Tongue (tissue), 2 donors: ENCODE results near the gene FAM181B. TPM values are rescaled to one million over a fixed set of nuclear protein-coding genes. Genes with fewer than 3 reads are reported as not detected.
"Not testable (repeated sequence)": the region's sequence is repeated elsewhere in the genome, so short reads cannot be mapped to it uniquely, and the experiment has no call there.

Experiments used
- DNase-seq: peaks from one replicate; pipeline ENCODE4 v3.0.0-alpha.2; 2015
- total RNA-seq: library from RNA; depleted of rRNA; stranded (reverse); fragments of >200 nt; gene quantifications from one replicate; pipeline ENCODE4 v1.2.3, GENCODE V29; 2014

The FAM181B gene
- total RNA-seq, 1 donor from 2014 or later: 1.9 TPM

DNA sequence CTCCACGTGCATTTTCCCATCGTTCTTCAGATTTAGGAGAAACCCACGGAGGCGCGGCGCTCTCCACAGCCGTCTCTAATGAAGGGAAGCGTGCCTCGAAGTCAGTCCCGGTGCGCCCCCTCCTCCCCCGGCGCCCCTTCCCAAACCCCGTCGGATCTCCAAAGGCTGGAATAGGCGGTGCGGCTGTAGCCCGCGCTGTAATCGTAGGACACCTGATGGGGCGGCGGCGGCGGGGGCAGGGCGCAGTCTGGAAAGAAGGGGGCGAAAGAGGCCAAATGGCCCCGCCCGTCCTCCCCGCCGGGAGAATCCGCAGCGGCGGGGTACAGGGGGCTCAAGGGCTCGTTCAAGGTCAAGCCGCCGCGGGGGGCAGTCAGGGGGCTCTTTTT, 1.3 kb downstream of the FAM181B start:
- DNase-seq: no peak

DNA sequence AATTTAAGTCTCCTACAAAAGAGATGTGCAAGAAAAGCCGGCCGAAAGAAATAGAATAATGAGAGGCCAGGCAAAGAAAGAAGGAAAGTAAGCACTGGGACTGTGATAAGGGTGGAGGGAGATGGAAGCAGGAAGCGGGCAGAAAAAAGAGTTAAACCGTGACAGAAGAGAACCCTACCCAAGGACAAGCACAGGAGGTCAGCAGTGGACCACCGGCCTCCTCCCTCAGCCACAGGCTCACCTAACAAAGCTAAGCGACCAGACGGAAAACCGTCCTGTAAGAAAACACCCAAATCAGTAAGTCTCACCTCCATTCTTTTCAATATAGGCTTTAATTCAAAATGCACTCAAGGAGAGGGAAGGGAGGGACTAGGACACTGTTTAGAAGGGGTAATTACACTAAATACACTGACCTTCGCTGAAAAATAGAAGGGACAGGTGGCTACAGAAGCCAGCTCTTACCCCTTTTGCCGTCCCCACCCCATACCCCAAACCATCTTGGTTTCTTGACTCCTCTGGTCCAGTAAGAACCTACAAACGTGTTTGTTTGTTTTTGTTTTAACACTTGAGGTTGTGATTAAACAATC, 1.9 kb downstream of the FAM181B start:
- no peak for DNase-seq

DNA sequence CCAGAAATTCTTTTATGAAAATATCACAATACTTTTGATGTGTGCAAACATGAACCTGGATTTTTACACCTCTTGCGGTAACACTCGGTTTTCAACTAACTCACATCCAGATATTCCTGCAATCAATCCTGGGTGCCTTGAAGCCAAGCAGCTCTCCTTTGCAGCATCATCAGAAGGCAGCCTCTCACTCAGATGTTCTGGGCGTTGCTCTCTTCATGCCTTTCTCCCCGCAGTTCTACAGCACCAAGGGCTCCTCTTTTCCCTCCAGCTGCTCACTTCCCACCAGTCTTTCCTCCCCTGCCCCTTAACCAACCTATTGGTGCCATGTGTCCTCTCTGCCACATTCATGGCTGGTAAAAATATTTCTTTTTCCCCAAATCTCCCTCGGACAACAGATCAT, 2.9 kb downstream of the FAM181B start:
- no peak for DNase-seq

DNA sequence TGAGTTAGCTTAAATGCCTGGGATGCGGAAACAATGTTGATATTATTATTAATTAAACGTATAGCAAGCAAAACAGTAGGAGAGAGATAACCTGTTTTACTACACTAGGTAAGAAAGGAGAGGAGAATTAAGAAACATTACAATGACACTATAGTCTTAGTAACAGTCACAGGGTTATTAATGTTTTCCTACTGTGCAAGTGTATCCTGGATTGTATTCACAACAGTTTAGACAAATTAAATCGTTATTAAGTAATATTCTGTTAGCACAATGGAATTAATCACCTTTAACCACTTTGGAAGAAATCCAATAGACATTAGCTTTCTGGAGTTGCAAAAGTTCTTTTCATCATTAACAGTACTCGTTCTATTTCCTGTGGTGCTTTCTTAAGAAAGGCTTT, 3.4 kb downstream of the FAM181B start:
- DNase-seq: no peak

DNA sequence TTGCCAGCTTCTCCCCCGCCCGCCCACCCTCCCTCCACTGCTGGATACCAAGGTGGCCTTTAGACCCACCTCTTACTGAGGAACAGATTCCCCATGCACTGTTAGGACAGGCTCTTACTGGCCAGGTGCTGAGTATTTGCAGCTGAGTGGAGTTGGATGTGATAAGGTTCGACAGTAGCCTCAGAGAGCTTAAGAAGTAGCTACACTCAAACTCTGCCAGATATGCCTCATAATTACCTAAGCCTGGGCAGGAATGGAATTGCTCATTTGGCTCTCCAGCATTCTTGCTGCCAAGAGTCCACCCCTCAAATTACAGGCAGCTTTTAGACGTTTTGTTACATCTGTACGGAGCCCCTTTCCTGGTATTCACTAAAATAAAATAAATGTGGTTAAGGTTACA, 9.6 kb downstream of the FAM181B start:
- DNase-seq: no peak

DNA sequence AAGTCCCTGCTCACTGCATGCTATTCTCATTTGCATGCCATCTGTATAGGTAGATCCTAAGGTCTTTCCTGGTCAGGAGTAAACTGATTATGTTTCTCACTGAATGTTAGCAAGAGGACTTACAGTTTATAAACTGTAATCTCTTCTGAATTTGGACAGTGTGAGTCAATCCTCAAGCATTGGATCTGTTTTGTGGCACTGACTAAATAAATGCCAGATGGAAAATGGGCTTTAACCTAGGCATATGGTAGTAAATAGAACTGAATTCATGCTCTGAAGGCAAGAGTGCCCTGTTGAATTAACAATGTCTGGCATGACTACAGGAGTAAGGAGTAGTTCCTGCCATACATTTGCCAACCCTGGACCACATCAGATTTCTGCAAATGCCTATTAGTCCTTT, 11.4 kb downstream of the FAM181B start:
- no peak for DNase-seq

DNA sequence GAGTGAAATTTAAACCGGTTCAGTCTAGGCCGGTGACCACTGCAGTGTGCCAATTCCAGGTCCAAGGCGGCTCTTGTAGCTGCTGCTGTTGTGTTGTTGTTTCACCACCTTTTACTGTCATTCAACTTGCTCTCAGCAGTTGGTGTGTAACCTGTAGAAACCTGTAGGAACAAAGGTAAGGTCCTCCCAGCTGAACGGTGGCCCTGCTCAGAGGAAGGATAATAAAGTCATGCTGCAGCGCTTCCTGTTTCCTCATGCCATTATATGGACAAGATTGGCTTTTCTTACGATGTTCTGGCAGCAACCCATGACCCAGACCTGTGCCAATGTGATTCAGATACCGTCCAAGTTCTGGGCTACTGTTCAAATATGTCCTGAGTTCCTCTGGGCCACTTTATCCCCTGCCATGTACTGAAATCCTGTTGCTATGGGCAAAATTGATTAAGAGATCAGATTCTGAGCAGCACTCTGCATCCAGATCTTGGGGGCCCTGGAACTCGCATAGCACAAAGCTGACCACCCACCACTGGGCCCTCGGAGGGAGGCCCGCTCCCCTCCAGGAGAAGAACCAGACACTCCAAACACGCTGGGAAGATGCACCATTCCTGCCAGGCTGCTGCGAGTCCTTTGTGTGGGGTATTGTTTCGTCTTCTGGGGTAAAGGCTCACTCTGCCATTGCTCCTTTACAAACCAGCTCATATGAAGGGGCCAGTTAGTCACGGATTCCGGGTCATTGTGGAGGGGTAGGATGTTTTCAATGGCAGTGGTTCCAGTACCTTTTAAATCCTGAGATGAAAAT, 13.2 kb downstream of the FAM181B start:
- DNase-seq: no peak

DNA sequence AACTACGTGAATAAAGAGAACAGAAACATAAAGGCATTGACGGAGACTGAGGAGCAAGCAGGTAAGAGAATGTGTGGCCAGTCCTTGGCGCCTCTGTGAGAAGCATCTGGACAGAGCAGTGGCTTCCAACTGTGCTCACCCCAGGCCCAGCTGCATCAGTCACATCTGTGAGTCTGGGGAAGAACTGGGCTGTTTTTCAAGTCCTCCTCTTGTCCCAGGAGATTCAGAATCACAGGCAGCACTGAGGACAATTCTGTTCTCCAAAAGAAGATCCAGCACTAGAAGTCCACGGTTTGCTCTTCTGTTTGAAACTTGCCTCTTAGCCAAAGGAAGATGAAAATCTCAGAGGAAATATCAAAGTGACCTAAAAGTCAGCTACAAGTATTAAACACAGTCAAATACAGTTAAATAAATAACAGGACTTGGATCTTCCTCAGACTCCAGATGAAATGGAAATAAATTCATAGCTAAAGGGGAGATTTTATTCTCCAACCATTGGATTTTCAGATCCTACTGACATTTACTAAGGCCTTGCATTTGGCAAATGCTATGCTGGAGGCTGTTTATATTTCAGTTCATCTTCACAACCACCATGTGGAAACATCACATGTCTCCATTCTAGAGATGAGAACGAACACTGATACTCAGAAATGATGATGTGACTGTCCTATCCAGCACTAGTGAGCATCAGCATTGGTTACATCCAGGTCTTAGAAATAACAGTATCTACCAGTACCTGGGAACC, 14.1 kb downstream of the FAM181B start:
- peak; percentile 56 for DNase-seq

DNA sequence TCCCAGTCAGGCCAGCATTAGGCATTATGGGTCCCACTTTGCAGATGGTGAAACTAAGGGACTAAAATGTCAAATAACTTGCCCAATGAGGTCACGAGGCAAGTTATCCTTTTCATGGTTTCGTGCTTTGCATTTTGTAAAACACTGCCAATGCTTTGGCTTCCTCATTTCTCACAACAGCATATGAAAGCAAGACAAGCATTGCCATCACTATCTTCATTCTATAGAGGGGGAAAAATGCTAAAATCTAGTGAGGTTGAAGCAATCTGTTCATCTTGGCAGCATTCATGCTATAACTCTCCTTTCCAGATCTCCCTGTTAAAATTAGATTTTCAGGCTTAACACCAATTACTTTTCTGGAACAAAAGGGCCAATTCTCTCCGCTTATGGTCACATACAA, 14.8 kb downstream of the FAM181B start:
- DNase-seq: no peak

DNA sequence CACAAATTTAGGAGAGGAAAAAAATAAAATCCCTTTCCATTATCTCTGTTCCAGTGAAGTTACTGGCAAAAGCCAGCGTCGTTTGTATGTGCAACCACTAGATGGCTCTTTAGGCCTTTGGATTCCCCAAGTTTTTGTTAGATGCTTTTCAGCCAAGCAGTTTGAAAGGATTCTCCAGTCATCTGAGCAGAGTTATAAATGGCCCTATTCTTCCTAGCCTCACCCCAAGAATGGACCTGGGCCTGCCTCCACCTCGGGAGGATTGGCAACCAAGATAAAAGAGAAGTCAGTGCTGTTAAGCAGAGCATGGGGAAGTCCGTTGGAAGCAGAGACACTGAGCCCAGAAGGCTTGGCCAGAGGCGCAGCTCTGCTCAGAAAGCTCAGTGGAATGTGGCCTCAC, 15.4 kb downstream of the FAM181B start:
- DNase-seq: peak; percentile 68

DNA sequence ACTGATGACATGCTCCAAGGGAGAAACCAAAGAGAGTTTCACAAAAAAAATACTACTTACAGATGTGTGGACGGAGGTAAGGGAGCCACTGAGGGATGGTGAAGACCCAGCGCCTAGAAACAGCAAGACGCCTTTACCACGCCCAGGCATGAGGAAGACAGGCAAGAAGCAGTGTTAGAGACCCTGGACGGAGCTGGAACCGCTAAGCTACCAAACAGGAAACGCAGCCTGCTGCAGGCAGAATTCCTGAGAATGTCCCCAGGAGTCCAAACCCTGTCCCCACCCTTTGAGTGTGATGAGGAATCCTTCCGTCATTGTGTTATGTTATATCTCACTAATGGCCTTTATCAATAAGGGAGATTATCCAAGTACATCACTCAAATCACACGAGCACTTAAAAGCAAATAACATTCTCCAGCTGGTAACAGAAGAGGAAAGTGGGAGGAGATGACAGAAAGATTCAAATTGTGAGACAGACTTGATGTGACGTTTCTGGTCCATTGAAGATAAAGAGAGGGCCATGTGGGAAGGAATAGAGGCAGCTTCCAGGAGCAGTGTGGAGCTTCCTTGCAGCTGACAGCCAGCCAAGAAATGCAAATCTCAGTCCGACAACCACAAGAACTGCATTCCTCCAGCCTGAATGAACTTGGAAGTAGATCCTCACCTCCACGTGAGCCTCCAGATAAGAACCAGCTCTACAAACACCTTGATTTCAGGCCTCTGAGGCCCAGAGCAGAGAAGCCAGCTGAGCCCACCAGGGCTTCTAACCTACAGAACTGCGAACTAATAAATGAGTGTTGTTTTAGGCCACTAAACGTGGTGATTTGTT, 19.1 kb downstream of the FAM181B start:
- no peak for DNase-seq

DNA sequence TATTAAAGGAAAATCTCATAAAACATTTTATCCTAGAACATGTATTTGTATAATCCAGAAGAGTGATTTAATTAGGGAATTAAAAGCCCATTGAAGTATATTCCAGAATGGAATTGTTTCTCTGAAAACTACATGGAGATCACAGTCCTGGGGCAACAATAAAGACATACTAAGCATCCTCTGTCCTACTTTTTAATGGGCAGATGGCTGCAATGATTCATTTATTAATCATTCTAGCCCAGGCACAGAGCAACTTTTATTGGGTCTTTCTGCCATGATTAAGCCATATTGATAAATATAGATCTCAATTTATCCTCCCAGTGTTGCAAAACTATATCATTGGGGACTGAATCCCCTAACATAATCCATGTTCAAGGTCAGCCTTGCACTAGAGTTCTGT, 22.0 kb downstream of the FAM181B start:
- no peak for DNase-seq

DNA sequence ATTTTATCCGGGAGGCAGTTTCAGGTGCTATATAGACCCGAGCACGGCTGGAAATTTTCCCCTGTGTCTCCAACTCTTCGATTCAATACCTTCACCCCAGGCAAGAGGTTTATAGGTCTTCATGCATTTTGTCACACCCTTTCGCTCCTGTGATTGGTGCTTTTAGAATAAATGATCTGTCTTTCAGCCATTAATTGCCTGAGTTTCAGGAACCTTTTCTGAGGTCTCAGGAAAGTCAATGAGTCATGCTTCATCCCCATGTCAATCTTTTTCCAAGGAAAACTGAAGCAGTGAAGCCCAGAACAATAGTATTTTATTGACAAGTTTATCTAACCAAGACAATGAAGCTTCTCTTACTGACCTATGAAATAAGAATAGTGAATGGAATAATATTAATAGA, 29.9 kb downstream of the FAM181B start:
- no peak for DNase-seq

DNA sequence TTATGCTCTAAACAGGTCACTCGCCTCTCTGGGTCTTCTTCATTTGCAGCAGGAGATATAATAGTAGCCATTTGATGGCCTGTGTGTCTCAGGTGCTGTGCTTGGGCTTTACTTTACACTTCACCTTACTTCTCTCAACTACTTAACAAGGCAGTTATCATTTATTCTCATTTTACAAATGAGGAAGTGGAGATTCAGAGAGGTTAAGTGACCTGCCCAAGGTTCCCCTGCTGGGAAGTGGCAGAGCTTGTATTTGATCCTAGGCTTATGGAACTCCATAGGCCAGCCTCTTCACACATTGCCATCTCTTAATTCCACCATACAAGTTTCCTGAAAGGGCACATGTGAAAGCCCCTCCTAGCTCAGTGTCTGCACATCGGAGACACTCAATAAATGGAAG, 30.4 kb downstream of the FAM181B start:
- no peak for DNase-seq

DNA sequence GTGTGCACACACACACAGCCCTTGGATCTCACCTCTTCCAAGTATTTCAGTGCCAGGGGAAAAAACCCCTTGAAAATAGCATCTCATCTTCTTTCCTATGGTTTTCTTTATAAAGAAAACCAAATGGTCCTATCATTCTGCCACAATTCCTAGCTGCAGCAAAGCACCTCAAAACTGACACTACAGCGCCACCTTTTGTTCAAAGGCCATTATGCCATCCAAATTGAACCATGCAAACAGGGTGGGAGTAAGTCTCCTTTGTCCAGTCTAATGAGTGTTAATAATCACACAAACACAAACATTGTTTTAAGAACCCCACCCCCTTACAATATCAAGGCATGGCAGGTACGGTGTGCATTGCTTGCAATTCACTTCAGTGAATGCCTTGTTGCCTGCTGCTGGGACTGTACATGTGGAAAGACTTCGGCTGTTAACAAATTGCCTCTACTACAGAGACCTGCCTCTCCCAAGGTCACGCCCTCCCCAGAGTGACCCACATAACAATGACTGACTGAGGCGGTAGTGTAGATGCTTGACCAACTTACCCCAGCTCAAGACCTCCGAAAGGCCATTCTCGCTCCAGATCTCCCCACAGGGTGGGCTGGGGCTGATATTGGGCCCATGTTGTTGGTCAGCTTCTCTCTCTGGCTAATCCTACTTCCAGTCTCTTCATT, 31.7 kb downstream of the FAM181B start:
- DNase-seq: peak; percentile 72

DNA sequence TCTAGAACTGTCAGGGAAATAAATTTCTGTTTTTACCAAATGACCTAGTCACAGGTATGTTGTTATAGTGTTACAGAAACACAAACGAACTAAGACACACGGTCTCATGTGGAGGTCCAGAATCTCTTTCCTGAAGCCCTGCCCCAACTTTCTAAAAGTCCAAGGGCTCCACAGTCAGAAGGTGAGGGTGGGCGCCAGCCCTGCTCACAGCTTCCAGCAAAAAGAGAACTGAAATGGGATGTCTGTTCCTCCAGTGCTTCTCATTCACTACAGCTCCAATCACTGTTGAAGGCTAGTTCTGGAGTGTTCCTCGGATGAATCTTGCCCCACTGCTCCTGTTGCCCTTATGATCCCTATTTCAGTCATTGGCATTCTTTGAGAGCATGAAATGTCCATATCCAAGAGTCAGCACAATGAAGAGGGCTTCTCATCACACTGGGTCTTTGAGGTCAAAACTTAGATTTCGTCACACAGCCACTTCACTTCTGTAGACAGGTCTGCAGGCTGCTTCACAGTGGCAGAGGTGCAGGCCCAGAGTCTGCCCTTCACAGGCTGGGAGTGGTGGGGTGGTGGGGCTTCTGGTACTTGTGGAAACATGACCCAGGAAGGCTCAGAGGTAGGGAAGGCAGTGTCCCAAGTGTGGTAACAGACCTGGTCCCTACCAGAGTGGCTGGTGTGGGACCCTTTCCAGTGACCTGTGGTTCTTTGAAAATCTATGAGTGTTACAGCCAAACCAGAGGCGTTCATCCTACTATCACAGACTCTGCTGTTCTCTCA, 34.9 kb downstream of the FAM181B start:
- no peak for DNase-seq

DNA sequence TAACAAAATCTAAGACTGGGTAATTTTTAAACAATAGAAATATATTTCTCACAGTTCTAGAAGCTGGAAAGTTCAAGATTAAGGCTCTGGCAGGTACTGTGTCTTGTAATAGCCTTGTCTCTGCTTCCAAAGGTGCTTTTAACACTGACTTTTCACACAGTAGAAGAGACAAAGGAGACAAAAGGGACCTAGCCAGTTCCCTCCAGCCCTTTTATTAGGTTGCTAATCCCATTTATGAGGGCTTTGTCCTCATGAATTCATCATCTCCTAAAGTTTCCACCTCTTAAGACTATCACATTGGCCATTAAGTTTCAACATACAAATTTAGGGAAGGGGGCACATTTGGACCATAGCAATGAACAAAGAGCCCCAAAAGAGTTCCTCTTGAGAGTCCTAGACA, 40.7 kb downstream of the FAM181B start:
- DNase-seq: no peak

DNA sequence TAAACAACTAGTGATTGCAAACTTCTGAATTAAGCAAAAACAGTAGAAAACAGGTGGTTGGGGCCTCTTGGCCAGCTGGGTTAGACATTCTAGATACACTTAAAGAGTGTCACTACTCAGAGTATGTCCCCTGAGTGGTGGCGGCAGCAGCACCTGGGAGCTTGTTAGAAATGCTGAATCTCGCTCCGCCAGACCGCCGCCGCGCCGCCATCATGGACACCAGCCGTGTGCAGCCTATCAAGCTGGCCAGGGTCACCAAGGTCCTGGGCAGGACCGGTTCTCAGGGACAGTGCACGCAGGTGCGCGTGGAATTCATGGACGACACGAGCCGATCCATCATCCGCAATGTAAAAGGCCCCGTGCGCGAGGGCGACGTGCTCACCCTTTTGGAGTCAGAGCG, 44.3 kb downstream of the FAM181B start:
- not testable (repeated sequence) for DNase-seq

DNA sequence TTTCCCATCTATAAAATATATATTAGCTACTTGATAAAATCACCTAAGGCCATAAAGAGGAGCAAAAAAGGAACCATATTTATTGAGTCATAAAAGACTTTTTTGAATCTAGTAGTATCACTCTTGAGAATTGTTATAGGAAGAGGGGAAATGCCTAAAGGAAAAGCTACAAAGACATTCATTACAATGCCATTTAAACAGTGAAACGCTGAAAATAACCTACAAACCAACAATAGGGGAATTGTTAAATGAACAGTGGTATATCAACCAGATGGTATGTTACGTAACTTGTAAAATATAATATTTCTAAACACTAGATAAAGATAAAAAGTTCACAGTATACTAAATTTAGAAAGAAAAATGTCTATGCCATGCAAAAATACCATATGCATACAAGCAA, 47.5 kb downstream of the FAM181B start:
- DNase-seq: no peak

DNA sequence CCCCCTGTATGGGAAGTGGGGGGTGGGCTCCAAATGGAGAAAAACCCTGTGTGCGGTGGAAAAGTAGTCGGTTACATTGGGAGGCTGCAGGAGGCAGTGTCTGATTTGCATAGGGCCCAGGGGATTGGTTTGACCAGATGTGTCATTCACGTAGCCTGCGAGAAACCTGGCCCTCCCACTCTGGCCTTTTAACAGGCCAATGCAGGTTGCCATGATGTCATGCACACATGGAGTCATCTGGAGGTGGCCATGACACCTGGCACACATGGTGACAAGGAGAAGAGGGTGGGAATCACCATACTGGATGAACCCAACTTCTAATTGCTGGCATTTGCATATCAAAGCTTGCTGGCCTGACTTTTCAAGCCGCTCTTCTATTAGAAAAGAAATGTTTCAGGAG, 50.6 kb downstream of the FAM181B start:
- DNase-seq: no peak
